GM12801 (cell line): ENCODE measurements around the gene TAAR2.

Source experiments
- CTCF ChIP-seq: IDR thresholded peaks from one replicate; pipeline ENCODE4 v1.5.1; 2011; ENCODE audit warnings: control low read depth; ENCODE audit not compliant: insufficient read length; ENCODE audit errors: extremely low read depth

Gene TAAR2

GRCh38 chr6:132624175-132624574 lies at the start of gene TAAR2:
TAAR2 (minus strand) TSS chr6:132624275; CDS start chr6:132624275, 0 bp downstream.
- TF ChIP-seq CTCF = no peak

- no peak for TF ChIP-seq CTCF
These were observed 49.5 kb upstream of the TAAR2 start for GRCh38 chr6:132673376-132674094.

GRCh38 chr6:132671295-132671694 lies 47.2 kb upstream of the TAAR2 start:
- no peak for TF ChIP-seq CTCF

GRCh38 chr6:132669690-132670291 lies 45.7 kb upstream of the TAAR2 start:
- TF ChIP-seq CTCF = no peak

GRCh38 chr6:132666118-132666517 lies 42.0 kb upstream of the TAAR2 start:
- TF ChIP-seq CTCF = no peak

GRCh38 chr6:132664309-132665034 lies 40.4 kb upstream of the TAAR2 start:
- TF ChIP-seq CTCF = no peak

- no peak for TF ChIP-seq CTCF
These were observed 39.6 kb upstream of the TAAR2 start for GRCh38 chr6:132663661-132664060.
